ENCODE data around the gene MAU2.

GRCh38 chr19:19354932-19355331 lies 34.3 kb downstream of the MAU2 start:
- TF ChIP-seq CTCF (conservative IDR thresholded peaks at IDR 0.05; ENCODE audit: low read depth, low read length) (no peak), EZH2 (IDR thresholded peaks at IDR 0.05; ENCODE audit: borderline replicate concordance, low read depth, low read length, poor library complexity, severe bottlenecking) (no peak)
